Nephron (organoid): ENCODE data around the gene PAGR1.
A peak's percentile ranks its signal among the peaks of the same experiment; 100 is the strongest.

Experiments
- H3K27ac Mint-ChIP-seq, 3 experiments: 2 replicates each; pipeline ENCODE4 v1.8.0; 2020; ENCODE audit warnings: mixed read lengths in 3 of 3, mild to moderate bottlenecking in 2 of 3, moderate library complexity in 1 of 3
- H3K27me3 Mint-ChIP-seq: 2 replicates; pipeline ENCODE4 v1.8.0; 2021; ENCODE audit warnings: low read depth, mild to moderate bottlenecking, moderate library complexity, mixed read lengths
- H3K36me3 Mint-ChIP-seq: 2 replicates; pipeline ENCODE4 v1.8.0; 2020; ENCODE audit warnings: low read depth, mixed read lengths
- H3K4me1 Mint-ChIP-seq: 2 replicates; pipeline ENCODE4 v1.8.0; 2020; ENCODE audit warnings: mixed read lengths
- H3K4me3 Mint-ChIP-seq, 3 experiments: 2 replicates each; pipeline ENCODE4 v1.8.0; 2020; ENCODE audit warnings: mild to moderate bottlenecking in 3 of 3, mixed read lengths in 3 of 3, moderate library complexity in 2 of 3
- H3K9me3 Mint-ChIP-seq: 2 replicates; pipeline ENCODE4 v1.8.0; 2020; ENCODE audit warnings: mixed read lengths
- TF ChIP-seq, protein P1 (sequence below), 3 experiments: fragments of 200-600 bp; sonication (generic); IDR thresholded peaks; one replicate each; pipeline ENCODE4 v1.5.0; 2021; ENCODE audit warnings: antibody characterized with exemption in 3 of 3; ENCODE audit not compliant: unreplicated experiment in 3 of 3

Gene PAGR1

DNA sequence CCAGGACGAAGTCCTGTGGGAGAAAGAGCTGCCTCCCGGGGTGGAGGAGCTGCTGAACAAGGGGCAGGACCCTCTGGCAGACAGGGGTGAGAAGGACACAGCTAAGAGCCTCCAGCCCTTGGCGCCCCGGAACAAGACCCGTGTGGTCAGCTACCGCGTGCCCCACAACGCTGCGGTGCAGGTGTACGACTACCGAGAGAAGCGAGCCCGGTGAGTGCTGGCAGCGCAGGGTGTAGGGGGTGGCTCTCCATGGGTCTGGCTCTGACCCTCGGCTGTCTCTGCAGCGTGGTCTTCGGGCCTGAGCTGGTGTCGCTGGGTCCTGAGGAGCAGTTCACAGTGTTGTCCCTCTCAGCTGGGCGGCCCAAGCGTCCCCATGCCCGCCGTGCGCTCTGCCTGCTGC, 25.7 kb downstream of the PAGR1 start:
- H3K36me3 Mint-ChIP-seq = no peaks in the 10 kb centered on the region
- H3K27me3 Mint-ChIP-seq = peaks cover 4% of the 10 kb centered on the region
- no peak overlapping the region for H3K27ac Mint-ChIP-seq
- H3K4me1 Mint-ChIP-seq = no peaks in the 10 kb centered on the region
- no peak overlapping the region for H3K4me3 Mint-ChIP-seq
- H3K9me3 Mint-ChIP-seq = no peaks in the 10 kb centered on the region
- TF ChIP-seq, protein P1, sequence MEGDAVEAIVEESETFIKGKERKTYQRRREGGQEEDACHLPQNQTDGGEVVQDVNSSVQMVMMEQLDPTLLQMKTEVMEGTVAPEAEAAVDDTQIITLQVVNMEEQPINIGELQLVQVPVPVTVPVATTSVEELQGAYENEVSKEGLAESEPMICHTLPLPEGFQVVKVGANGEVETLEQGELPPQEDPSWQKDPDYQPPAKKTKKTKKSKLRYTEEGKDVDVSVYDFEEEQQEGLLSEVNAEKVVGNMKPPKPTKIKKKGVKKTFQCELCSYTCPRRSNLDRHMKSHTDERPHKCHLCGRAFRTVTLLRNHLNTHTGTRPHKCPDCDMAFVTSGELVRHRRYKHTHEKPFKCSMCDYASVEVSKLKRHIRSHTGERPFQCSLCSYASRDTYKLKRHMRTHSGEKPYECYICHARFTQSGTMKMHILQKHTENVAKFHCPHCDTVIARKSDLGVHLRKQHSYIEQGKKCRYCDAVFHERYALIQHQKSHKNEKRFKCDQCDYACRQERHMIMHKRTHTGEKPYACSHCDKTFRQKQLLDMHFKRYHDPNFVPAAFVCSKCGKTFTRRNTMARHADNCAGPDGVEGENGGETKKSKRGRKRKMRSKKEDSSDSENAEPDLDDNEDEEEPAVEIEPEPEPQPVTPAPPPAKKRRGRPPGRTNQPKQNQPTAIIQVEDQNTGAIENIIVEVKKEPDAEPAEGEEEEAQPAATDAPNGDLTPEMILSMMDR (IDR thresholded peaks at IDR 0.05; ENCODE audit: unreplicated experiment in 3 of 3) = no peak

DNA sequence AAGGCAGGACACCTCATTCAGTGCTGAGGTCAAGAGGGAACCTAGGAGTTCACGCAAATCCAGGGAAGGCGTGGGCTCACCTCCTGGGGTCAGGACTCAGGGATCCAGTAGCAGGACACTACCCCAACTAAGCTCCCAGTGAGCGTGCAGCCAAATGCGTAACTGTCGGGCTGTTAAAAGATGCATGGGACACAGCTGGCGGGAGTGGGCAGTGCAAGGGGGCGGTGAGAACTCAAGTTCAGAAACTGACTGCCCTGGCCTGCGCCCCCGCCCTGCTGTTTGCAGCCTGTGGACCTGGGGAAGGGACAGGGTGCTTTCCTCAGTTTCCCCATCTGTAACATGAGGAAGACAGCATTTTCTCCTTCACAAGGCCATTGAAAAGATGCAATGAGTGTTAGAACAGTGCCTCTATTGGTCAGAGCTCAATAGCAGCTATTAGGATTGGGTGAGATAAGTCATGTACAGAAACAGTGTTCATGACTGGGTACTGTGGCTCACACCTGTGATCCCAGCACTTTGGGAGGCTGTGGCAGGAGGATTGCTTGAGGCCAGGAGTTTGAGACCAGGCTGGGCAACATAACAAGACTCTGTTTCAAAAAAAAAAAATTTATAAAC, 26.9 kb downstream of the PAGR1 start:
- no peak overlapping the region for H3K27ac Mint-ChIP-seq
- H3K9me3 Mint-ChIP-seq = no peaks in the 10 kb centered on the region
- TF ChIP-seq, protein P1 (IDR thresholded peaks at IDR 0.05; ENCODE audit: unreplicated experiment in 3 of 3) = no peak
- peaks cover 4% of the 10 kb centered on the region for H3K27me3 Mint-ChIP-seq
- H3K36me3 Mint-ChIP-seq = no peaks in the 10 kb centered on the region
- no peak overlapping the region for H3K4me3 Mint-ChIP-seq
- no peaks in the 10 kb centered on the region for H3K4me1 Mint-ChIP-seq

GRCh38 chr16:29843931-29844330, 28.0 kb downstream of the PAGR1 start:
- H3K36me3 Mint-ChIP-seq = no peaks in the 10 kb centered on the region
- peaks cover 4% of the 10 kb centered on the region for H3K27me3 Mint-ChIP-seq
- TF ChIP-seq, protein P1 (IDR thresholded peaks at IDR 0.05; ENCODE audit: unreplicated experiment in 3 of 3) = no peak
- no peaks in the 10 kb centered on the region for H3K9me3 Mint-ChIP-seq
- no peak overlapping the region for H3K4me3 Mint-ChIP-seq
- H3K27ac Mint-ChIP-seq = no peak overlapping the region
- no peaks in the 10 kb centered on the region for H3K4me1 Mint-ChIP-seq

DNA sequence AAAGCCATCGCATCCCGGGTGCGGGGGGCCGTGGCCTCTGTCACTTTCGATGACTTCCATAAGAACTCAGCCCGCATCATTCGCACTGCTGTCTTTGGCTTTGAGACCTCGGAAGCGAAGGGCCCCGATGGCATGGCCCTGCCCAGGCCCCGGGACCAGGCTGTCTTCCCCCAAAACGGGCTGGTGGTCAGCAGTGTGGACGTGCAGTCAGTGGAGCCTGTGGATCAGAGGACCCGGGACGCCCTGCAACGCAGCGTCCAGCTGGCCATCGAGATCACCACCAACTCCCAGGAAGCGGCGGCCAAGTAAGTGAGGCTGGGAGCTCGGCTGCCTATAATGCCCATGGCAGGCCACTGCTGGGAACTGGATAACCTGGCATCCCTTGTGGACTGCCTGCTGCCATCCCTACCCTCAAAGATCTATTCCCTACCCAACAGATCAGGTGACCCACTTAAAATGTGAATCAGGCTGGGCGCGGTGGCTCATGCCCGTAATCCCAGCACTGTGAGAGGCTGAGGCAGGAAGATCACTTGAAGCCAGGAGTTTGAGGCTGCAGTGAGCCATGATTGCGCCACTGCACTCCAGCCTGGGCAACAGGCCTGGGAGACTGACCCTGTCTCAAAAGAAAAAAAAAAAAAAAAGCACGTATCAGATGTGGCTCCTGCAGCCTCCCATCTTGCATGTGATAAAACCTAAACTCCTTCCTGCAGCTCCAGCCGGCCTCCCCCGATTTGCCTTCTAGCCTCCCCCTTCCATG, 28.8 kb downstream of the PAGR1 start:
- peak overlapping the region in 1 of 3 experiments; percentile 4 for H3K27ac Mint-ChIP-seq
- peaks cover 4% of the 10 kb centered on the region for H3K27me3 Mint-ChIP-seq
- TF ChIP-seq, protein P1 (IDR thresholded peaks at IDR 0.05; ENCODE audit: unreplicated experiment in 3 of 3) = no peak
- peaks cover 5% of the 10 kb centered on the region for H3K4me1 Mint-ChIP-seq
- H3K36me3 Mint-ChIP-seq = no peaks in the 10 kb centered on the region
- no peak overlapping the region for H3K4me3 Mint-ChIP-seq
- H3K9me3 Mint-ChIP-seq = no peaks in the 10 kb centered on the region

DNA sequence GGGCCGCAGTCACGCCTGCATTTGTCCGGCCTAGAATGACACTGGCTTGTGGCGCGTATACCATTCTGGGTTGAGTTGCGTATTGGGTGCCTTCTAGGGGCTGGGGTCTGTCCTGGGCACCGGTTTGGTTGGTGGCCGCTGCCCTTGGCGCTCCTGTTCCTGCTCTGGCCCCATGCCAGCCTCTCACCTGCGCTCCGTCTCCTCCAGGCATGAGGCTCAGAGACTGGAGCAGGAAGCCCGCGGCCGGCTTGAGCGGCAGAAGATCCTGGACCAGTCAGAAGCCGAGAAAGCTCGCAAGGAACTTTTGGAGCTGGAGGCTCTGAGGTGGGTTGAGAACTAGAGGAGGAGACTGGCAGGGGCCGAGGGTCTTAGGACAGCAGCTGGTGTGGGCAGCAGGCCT, 29.7 kb downstream of the PAGR1 start:
- TF ChIP-seq, protein P1 (IDR thresholded peaks at IDR 0.05; ENCODE audit: unreplicated experiment in 3 of 3) = no peak
- Mint-ChIP-seq H3K27me3 (no peaks in the 10 kb centered on the region), H3K9me3 (no peaks in the 10 kb centered on the region), H3K4me3 (no peak overlapping the region), H3K27ac (peak overlapping the region in 1 of 3 experiments; percentile 4), H3K4me1 (peaks cover 5% of the 10 kb centered on the region), H3K36me3 (no peaks in the 10 kb centered on the region)
